NCI-H1417 (cell line): Measurements from ENCODE around the gene SH2D3C.

Experiments
- DNase-seq, 3 experiments: peaks; one replicate each; lab custom pipeline; 2025; lab: John Stamatoyannopoulos, UW

Gene SH2D3C

GRCh38 chr9:127698985-127699670 is 79.3 kb downstream of the SH2D3C start:
- DNase-seq: peak in 1 of 3 experiments; percentile 91

GRCh38 chr9:127698386-127698785 is 80.1 kb downstream of the SH2D3C start:
- no peak for DNase-seq

- DNase-seq: no peak
Observed at GRCh38 chr9:127697575-127697974, 80.9 kb downstream of the SH2D3C start.

GRCh38 chr9:127694890-127695720 is 83.4 kb downstream of the SH2D3C start:
- DNase-seq: no peak

GRCh38 chr9:127693697-127694096 is 84.8 kb downstream of the SH2D3C start:
- DNase-seq: no peak

- DNase-seq: no peak
Observed at GRCh38 chr9:127693143-127693542, 85.3 kb downstream of the SH2D3C start.

GRCh38 chr9:127692071-127692470 is 86.4 kb downstream of the SH2D3C start:
- peak in 1 of 3 experiments; percentile 12 for DNase-seq

GRCh38 chr9:127690735-127691134 is 87.7 kb downstream of the SH2D3C start:
- no peak for DNase-seq

- no peak for DNase-seq
Observed at GRCh38 chr9:127689329-127690000, 89.0 kb downstream of the SH2D3C start.
